Measurements from ENCODE around the gene MAST4.

MAST4 gene

DNA sequence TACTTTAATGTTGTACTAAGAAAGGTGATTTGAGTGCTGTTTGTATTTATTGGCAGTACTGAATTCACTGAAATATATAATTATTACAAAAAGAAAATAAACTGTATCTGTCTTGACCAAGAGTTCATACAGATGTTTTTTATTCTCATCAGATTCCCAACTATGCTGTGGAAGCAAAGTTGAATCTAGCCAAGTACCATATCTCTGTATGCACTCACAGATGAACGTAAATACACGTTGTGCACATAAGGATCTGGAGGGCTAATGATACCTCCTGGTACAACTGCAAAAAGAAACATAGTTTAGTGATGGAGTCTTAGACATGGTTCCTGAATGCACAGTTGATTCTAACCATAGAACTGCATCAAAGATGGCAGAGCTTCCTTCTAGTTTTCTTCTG lies 431.0 kb downstream of the MAST4 start:
- ATAC-seq: no peak

DNA sequence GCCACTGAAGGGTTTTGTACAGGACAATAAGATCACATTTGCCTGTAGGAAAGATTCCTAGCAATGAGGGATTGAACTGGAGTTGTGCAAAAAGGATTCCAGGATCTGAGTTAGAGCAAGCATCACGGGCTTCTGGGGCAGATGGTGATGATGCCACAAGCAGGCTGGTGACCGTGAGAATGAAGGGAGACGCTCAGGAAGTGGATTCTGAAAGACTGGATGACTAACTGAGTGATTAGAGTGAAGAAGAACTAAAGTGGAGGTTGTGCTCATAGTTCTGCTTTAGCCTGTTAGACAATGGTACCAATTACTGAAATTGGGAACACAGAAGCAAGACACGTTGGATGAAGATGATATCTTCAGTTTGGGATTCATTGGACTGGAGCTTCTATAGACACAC lies 432.2 kb downstream of the MAST4 start:
- ATAC-seq: peak; percentile 24 to 36

DNA sequence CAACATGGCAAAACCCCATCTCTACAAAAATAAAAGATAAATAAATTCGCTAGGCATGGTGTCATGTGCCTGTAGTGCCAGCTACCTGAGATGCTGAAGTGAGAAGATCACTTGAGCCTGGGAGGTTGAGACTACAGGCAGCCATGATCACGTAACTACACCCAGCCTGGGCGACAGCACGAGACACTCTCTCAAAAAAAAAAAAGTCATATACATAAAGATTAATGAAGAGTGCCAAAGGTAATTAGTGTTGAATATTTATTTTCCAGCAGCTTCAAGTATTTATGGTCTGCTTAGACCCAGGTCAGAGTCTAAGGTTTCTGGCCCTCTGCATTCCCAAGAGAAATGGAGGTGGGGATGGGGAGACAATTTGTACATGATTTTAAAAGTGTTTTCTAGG lies 432.7 kb downstream of the MAST4 start:
- no peak for ATAC-seq

DNA sequence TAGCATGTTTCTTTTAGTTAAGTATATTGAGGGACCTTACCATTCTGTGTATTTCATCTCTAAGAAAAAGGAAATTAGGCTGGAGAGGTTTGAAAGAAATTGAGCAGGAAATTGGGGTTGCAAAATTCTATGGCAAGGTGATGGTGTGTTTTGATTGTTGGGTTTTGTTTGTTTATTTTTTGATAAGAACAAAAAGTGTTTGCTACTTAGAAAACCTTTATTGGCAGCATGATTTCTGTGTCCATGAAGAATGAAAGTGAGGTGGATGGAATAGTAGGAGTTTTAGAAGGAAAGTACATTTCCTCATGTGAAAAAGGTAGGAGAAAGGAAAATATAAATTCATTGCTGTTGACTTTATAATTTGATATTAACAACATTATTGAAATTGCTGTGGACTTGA lies 433.3 kb downstream of the MAST4 start:
- no peak for ATAC-seq

DNA sequence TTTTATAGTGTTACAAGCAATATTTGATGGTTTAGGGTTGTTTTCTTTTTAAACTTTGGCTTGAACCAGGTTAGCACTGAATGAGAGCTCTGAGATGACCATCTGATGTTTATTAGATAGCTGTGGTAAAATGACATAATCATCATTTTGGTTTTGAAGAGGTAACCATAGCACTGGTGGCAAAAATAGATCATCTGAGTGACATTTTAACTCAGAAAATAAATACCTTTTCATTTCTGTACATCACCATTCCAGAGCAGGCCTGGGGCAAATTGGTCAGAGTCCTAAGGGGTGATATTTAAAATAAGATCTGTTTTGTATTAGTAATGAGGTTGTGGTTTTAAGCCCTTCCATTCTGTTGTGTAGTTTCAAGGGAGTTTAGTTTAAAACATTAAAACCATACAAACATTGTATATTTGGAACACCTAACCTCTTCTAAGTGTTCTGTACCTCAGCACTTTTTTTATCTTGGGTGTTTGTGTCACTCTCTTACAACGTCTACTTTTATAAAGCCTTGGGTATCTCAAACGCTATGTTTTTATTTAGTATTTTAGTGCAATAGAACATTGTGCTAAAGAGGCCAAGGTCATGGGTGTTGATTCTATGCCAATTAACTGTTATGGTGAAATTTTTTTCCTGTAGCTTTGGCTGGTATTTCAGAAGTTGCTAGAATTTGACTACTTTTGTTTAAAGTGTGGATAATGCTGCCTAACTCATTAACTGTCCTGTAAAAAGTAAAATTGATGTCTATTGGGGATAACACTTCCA lies 434.3 kb downstream of the MAST4 start:
- ATAC-seq: peak; percentile 44 to 48

DNA sequence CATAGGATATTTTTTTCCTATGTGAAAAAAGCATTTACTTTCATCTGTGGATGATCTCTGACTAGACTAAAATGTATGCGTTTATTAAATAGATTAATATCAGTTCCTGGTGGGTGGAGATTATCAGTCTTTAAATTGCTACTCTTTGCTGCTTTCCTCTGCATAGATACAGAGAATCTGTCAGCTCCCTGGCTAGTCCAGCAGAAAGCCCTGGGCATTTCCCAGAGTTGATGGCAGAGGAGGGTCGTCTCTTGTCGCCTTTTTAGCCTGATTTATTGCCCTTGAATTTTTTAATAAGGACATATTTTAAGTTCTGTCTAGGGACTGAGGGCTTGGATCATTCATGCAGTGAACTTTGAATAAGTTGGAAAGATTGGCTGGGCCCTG lies 434.9 kb downstream of the MAST4 start:
- no peak for ATAC-seq

DNA sequence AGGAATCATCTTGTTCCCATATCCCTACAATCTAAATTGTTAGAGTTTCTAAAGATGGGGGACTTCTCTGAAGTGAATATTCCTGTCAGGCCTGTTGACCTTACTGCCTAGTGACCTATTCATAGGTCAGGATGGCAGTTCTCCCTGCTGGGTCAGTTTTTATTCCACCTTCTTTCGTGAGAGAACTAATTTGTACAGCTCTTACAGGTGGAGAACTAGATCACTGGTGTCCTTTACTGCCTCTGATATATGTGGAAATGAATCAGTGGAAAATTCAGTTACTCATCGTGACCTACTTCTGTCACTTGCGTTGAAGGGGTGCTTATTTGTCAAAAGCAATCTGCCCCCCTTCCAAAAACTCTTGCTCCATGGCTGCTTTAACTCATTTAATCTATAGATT lies 435.5 kb downstream of the MAST4 start:
- ATAC-seq: peak; percentile 81 to 82

DNA sequence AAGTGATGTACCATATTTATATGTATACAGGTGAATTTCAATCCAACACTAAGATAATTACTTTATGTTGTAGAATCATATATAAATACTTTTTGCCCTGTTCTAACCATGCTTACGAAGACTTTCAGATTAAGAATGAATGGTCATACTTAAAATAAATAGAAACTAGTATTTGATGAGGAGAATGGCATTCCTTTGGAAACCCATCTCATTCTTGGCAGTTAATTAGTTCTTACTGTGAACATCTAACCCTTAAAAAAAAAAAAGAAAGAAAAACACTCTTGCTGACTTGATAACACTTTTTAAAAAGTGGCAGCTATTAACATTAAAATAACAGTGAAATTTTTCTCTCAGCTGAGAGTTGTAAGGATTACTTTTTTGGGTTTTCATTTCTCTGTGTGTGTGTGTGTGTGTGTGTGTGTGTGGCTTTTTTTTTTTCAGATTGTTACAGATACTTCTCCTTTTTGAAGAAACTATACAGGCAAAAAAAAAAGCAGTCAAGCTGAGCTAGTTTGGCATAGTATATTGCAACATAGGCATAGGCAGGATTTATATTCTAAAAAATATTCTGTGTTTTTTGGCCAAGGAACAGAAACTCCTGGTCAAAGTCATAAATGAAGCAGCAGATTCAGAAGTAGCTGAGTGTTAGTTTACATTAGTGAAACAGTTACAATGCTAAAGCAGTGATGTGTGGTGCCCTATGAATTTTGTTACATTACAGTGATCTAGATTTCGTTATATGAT lies 436.9 kb downstream of the MAST4 start:
- ATAC-seq: no peak

DNA sequence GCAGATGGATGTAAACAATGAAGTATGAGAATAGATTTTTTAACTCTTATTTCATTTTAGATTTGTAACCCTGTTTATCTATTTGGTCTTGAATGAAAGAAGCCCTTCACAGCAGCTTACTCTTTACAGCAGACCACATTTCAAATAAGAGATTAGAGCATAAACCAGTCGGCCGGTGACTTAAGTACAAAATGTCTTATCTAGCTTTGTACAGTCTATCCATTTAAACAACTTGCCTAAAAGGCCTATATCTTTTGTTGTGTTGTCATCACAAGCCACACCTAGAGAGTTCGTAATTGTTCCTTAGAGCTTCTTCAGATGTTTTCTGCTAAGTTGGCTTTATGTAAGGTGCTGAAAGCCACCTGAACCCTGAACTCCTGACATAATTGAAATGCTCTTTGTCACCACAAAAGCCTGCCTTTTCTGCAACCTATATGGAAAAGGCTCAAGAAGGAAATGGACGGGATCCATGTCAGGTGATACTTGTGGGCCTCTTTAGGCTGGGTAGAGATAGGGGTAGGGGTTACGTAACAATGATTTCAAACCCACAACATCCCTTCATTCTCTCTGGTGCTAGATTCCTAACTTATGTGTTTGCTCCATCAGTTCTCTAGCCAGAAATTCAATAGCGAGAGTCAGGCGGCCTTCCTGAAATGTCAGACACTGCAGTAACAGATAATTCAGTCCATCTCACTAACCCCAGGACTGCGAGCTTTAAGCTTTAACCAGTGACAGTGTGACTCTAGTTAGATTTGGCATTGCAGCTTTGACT lies 437.9 kb downstream of the MAST4 start:
- ATAC-seq: no peak

DNA sequence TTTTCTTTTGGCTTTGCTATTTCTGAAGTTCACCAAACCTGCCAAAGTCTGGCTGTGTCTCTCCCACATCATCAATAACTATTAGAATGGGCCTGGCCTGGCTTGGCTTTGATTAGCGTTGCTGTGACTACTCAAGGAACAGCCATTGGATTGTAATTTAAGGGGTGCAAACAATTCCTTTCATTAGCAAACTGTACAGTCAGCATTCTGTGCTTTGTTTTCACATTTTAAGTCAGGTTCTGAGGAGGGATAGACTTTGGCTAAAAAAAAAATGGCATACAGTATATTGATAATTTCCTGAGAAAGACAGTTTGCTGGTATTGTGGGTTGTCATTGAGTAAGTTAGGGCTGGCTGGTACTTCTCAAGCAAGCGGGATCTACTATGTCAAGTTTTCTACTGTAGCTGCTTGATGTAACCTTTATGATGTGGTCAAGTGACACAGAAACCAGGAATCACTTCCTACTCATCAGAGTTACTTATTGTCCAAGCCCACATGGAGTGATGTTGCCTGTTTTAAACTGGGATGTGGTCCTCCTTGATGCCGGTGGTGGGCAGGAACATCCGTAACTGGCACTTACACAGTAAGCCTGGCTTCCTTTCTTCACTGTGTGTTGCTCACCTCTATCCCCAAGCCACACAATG lies 439.0 kb downstream of the MAST4 start:
- ATAC-seq: no peak

DNA sequence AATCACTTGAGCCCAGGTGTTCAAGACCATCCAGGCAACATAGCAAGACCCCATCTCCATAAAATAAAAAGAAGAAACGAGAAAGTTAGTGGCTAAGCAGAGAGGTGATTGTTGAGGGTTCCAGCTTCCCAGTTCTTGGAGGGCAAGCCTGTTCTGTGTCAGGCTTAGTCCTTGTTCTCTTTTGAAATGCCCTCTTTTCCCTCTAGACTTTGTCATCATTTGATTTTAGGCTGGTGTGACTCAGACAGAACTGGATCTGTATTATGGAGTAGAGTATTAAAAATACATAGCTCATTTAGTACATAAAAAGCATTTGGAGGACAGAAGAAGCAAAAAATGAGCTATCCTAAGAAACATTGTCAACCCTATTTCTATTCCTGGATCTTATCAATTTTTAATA lies 441.0 kb downstream of the MAST4 start:
- ATAC-seq: no peak

DNA sequence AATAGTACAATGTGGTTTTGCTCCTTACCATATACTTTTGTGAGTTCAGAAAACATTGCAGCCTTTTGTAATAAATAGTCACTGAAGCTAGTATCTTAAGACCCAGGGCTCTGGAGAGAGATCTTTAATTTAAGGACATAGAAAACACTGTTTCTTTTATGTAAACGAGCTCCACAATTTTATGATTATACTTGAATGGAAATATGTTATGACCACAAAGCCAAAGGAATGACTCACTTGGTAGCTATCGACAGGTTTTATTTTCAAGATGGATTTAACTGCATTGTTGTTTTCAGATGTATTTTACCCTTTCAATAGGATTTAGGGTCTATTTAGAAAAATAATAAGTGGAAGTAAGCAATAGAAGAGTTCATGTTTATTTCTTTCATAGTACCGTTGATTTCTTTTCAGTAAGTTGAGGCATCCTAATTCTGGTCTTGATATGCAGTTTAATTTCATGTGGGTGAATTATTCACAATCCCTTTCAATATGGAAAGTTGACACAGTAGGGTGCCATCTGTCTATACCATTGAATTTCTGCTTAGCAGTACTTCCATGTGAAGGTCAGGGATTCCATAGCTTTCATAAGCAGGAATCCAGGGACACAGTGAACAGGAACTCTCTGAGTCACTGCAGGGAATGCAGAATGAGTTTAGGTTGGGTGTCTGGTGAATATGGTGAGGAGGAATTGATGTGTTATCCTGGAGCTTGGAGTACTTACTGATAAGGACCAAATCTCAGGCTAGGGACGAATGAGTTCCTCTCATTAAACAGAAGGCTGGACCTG lies 442.8 kb downstream of the MAST4 start:
- peak; percentile 36 to 46 for ATAC-seq

DNA sequence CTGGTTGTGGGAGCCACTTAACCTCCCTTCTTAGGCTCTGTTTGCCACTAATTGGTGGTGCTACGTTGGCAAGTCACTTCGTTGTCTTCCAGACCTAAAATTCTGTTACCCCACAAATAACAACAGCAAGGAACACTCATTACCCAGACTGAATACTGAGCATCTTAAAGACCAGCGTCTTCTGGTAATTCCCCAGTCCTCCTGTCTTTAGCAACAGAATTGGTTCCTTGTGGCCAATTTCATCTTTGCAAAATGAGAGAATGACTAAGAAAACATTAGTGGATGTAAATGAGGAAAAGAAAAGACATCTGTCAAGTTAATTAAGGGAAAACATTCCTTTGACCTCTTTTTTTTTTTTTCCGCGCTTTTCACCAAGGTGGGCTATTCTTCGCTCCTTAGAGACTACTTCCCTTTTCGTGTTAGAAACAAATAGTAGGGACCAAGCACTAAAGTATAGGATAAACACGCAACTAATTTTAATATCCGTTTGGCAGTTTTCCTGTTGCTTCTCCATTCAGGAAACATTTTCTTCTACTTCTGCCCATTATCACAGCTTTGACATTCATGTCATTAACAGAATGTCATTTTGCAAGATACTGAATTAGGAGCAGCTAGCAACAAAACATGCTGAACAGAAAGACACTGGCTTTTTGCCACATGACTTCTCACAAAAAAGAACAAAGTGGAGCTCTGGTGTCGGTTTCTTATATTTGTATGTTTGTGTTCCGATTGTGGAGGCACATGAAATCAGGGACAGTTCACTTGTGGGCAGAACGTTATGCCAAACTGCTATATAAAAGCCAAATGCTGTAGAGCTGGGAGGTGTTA lies 446.2 kb downstream of the MAST4 start:
- no peak for ATAC-seq

DNA sequence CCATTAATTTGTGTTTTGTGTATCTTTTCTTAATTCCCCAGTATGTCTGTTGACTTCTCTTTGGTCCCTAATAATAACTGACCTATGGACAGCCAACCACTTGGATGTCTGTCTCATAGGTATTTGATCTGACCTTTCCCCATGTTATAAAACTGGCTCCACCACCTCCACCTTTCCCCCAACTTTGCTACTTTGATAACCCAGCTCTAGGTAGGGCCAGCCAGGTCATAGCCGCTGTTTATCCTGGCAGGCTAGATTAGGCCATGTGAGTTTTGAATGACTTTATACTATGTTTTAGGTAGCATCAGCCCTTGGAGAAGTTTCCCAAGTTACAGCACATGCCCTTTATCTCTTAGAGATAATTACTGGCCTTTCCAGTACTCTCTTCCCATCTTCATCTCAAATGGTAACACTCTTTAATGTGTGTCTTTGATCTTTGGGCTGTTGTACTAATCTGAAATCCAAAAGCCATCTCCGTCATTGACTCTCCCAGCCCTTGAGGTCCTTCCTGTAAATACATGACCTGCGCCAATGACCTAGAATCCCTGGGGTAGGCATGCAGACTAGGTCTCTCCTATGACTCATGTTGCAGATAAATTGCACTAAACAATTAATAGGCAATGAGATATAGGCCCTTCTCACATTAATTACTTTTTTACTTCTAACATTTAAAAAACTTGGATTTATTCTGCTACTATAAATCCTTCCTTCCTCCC lies 447.8 kb downstream of the MAST4 start:
- ATAC-seq: no peak

DNA sequence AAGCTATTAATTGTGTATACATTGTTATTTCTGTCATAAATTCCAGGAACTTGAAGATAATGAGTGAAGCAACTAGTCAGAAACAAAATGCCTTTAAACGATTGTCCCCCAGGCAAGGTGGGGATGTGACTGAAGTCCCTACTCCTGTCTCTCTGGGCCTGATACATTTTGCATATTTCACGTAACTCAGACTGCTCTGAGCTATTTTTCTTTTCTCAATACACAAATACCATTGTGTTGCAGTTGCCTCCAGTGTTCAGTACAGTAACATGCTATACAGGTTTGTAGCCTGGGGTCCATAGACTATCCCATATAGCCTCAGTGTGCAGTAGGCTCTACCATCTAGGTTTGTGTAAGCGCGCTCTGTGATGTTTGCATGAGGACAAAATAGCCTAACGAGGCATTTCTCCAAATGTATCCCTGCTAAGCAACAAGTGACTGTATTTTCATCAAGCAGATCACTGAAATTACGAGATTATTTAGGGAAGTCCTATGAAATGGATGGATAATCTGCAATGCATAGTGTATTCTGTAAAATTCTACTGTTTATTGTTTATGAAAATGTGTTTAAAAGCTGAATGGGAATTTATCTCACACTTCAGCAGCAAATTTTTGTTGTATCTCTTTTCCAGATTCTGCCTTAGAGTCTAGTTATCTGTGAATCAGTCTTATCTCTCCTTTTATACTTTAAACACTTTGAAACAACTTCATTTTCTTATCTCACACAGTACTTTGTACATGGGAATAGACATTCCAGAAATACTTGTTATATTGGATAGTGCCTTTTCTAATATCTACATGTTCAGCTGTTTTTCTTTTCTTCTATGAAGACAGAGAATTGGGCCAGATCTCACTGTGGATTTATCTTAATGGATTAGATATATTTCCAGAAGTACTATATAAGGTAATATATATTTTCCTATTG lies 449.9 kb downstream of the MAST4 start:
- no peak for ATAC-seq

DNA sequence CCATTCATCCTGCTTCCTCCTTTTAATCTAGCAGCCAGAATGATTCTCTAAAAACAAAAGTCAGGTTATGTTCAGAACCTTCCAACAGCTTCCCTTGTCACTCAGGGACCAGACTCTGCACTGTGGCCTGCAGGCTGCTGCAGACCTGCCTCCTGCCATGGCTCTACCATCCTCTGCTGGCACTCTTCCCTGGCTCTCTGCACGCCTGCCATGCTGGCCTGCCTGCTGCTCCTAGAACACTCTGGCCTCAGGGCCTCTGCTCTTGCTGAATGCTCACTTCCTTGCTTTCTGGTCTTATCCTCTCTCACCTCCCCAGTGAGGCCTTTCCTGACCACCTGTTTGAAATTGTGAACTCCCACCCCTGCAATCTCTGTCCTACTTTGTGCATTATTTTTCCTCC lies 451.0 kb downstream of the MAST4 start:
- ATAC-seq: no peak

DNA sequence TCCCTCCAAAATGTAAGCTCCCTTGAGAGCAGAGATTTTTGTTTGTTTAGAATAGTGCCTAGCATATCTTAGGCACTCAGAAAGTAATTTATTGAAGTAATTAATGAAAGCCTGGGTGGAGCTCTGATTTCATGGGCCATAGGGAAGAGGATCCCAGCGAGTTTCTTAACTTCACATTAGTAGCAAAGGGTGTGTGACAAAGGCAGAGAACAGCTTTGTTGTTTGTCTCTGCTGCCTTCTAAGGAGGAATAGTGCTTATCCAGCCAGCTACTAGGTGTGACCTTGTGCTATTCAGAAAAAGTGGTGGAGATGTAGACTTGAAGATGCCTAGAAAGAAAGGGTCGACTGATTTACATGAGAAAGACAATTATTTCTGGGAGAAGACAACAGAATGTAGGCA lies 451.4 kb downstream of the MAST4 start:
- no peak for ATAC-seq

DNA sequence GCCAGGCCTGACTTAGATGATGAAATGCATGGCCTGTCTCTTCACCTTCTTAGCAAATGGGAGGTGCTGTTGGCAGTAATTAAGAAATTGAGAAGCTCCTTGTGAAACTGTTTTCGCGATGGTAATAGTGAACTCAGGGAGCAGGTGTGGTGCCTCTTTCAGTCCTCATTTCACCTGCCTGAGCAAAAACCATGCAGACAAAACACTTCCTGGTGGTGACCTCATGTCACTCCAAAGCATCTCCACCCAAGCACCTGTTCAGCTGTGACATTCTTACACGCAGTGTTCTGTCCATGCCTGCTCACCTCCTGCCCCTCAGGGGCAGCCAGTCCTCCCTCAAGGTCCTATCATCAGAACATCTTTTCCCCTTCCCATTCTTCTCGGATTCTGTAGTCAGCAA lies 453.9 kb downstream of the MAST4 start:
- no peak for ATAC-seq

DNA sequence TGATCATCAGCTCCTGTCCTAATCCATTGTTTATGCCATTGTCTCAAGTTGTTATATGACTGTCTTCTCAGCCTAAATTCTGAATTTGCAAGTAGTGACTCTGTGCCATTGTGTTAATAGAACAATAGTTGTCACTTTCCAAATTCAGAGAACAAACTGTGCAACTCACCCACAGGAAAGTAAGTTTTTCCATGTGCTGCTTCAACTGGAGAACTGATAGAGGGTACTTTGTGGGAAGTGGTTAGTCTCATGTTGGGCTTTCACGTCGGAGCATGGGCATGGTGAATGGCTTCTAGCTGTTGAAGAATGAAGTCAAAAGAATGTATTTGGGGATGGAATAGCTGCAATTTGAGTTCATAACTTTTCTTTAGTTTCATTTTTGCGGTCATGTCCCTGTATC lies 454.4 kb downstream of the MAST4 start:
- no peak for ATAC-seq

DNA sequence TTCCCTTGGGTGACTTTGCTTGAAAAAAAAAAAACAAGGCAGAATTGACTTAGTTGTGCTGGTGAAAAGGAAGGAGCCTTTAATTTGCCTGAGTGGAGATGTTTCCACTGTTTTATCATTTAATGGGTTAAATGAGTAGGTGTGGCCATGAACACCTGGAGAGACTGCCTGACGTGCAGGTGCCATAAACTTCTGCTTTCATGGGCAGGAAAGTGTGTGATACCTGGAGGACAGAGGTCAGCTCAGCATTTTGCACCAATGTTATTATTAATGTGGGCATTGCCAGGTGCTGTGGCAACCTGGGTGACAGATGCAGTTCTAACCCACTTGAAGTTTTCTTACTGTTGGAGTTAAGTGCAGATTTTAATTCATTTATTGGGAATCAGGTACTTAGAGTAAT lies 455.0 kb downstream of the MAST4 start:
- no peak for ATAC-seq
